22Rv1 (cell line): ENCODE measurements around the gene HNRNPU.
A peak's percentile ranks its signal among the peaks of the same experiment; 100 is the strongest.

Source experiments
- H3K27ac ChIP-seq: fragments of 450-650 bp; 2 replicates; pipeline ENCODE4 v1.5.1; 2017
- CTCF ChIP-seq: fragments of 450-650 bp; IDR thresholded peaks from 2 replicates; pipeline ENCODE4 v1.5.1; 2017; ENCODE audit warnings: mild to moderate bottlenecking
- ZFX ChIP-seq: fragments of 450-650 bp; IDR thresholded peaks from 2 replicates; pipeline ENCODE4 v1.6.1; 2017; ENCODE audit warnings: antibody characterized with exemption, borderline replicate concordance

Gene HNRNPU

GRCh38 chr1:244813327-244813726, 51.0 kb downstream of the HNRNPU start:
- no peak for TF ChIP-seq CTCF
- no peak for TF ChIP-seq ZFX
- H3K27ac ChIP-seq, result no peak overlapping the region

- no peak for TF ChIP-seq ZFX
- TF ChIP-seq CTCF, result no peak
- no peak overlapping the region for H3K27ac ChIP-seq
These were observed 54.1 kb downstream of the HNRNPU start for GRCh38 chr1:244810221-244810620.

GRCh38 chr1:244807138-244807537, 57.2 kb downstream of the HNRNPU start:
- TF ChIP-seq ZFX (no peak), CTCF (no peak)
- no peak overlapping the region for H3K27ac ChIP-seq

- no peak for TF ChIP-seq ZFX
- no peak for TF ChIP-seq CTCF
- no peak overlapping the region for H3K27ac ChIP-seq
These were observed 59.5 kb downstream of the HNRNPU start for GRCh38 chr1:244804841-244805240.

GRCh38 chr1:244802556-244803239, 61.6 kb downstream of the HNRNPU start:
- TF ChIP-seq ZFX, result no peak
- no peak for TF ChIP-seq CTCF
- no peak overlapping the region for H3K27ac ChIP-seq

GRCh38 chr1:244802041-244802440, 62.3 kb downstream of the HNRNPU start:
- H3K27ac ChIP-seq, result no peak overlapping the region
- TF ChIP-seq ZFX, result no peak
- TF ChIP-seq CTCF, result no peak

- no peak overlapping the region for H3K27ac ChIP-seq
- no peak for TF ChIP-seq ZFX
- peak; percentile 90 for TF ChIP-seq CTCF
These were observed 63.1 kb downstream of the HNRNPU start for GRCh38 chr1:244801246-244801645.
